GM19238 (cell line): ENCODE data around the gene GFPT2.

Source experiments
- DNase-seq: peaks from one replicate; pipeline ENCODE4 v3.0.0; 2011; ENCODE audit warnings: low spot score; ENCODE audit not compliant: insufficient read length

The GFPT2 gene

DNA sequence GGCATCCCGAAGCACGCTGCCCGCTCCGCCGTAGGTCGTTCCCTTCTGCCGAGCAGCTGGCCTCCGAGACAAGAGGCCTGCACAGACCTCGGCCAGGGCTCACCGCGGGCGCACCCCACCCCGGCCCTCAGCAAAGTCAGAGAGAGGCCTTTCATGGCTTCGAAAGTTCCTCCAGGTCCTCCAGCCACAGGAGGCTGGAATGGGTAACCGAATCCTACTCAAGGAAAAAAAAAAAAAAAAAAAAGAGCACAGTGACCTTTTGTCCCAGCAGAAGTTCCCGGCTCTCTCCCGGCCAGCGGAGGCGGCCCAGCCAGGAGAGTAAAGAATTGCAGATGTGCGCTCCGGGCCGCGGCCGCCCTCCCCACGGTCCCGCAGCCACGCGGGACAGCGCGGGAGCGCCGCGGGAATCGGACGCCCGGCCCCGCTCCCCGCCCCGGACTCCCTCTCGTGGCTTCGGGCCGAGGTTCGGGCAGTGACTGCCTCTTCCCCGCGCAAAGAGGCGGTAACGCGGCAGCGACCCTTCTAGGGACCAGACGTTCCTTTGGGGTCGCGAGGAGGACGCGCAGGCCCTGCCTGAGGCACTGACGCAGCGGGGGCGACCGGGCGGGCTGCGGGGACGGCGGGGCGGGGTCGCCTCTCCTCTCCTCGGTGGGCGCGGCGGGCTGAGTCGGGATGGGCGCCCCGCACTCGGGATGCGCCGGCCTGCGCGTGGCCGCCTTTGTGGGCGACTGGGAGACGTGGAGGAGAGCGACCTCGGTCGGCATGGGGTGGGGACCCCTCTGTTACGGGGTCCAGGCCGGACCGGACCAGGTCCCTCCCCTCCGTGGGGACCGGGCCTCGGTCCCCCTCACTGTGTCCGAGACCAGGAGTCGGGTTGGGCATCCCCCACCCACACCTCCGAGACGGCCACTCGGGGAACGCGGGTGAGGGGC lies 754 bp downstream of the GFPT2 start:
- no peak for DNase-seq

DNA sequence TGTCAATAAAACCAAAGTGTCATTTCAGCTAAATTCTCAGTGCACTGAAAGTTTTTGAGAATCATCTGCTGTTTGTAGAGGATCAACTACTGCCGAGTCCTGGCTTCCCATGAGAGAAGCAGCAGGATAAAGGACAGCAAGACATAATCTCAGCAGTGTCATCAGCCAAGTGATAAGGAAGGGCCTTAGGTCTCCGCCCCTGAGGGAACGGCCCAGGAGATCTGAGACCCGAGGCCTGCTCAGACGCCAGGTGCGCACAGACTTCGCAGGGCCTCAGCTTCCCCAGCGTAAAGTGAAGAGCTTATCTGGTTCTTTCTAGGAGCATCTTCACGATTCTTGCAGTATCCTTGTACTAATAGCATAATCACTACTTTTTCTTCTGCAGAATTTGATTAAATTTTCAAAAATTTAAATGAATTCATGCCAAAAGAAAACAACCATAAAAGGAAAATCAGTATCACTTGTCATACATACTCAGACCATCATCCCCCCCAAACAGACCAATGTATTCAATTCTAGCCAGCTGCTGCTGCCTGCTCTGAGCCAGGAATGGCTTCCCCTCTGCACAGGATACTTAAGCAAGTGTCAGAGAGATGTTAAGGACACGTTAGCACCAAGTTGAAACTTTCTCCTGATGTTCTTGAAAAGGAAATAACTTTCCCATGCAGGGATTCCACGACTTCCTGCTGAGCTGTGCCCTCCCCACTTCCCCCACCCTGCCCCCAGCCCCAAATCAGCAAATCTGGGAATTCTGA lies 2.2 kb downstream of the GFPT2 start:
- no peak for DNase-seq

DNA sequence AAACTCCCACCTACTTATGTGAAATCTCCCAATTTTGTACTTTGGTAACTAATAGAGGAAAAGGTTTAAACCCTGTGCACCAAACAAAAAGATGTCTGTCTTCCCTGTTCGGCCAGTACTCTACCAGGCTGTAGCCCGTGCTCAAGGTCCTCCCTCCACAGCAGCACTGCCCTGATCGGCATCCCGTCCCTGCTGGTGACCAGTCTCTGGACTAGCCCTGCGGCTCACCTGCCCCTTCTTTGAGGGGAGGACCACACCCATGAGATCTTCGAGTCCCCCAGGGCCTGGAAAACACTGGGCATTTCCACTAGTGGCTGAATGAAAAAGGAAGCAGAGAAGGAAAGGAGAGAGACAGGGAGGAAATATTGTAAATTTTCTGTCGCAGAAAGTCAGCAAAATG lies 2.8 kb downstream of the GFPT2 start:
- DNase-seq: no peak

DNA sequence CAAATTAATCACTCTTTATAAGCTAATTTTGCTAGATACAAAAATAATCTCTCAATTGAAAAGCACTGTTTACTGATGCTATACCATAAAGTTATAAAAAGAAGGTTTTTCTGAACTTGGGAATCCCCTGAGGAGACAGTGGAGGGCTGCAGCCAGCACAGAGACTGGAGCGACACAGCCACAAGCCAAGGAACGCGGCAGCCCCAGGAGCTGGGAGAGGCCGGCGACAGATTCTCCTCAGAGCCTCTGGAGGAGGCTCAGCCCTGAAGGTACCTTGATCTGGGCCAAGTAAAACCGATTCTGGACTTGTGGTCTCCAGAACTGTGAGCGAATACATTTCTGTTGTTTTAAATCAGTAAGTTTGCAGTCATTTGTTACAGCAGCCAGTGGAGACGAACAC lies 3.7 kb downstream of the GFPT2 start:
- no peak for DNase-seq

DNA sequence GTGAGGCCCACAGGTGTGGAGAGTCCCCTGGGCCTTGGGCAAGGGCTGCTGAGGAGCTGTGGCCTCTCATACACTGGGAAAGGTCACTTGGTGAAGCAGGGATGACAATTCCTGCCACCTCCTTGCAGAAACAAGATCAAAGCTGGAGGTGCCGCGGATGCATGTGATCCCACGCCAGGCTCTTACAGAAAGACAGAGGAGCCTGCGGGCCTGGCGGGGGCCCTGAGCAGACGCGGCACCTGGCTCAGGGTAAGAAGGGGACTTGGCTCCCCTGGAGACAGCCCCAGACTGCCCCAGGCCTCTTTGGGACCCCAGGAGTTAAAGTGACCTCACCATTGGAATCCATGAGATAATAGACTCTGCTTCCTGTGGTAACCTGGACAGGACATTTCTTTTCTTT lies 4.8 kb downstream of the GFPT2 start:
- DNase-seq: no peak

DNA sequence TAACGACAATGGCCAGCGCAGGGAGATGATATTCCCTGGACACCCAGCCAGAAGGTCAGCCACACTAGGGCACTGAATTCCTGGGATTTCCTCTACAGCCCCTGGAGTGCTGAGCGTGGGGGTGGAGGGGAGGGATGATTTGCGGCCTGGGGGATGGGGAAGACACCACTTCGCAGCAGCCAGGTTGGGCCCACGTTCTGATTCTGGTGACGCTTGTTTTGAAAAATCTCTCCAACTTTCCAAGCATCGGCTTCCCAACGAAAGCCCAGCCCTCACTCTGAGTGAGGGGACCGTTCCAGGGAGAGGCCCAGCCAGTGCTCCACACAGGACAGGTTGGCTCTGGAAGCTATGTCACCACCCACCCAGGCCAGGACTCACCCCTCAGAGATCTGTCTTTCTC lies 5.4 kb downstream of the GFPT2 start:
- no peak for DNase-seq

DNA sequence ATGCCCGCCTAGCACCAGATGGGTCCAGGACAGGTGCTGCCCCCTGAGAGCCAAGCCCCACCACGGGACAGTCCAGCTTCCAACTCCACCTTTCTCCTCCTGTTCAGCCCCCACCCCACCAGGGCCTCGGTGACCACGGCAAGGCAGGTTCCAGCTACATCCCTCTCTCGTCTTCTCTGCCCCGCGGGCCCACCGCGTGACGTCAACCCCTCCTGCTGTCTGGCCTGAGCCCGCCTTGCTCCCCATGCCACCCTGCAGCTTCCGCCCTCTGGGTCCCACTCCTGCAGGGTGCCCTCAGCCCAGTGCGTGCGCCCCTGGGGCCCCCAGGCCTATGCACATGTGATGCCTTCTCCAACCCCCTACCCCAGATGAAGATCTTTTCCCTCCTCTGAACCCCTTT lies 6.8 kb downstream of the GFPT2 start:
- no peak for DNase-seq

DNA sequence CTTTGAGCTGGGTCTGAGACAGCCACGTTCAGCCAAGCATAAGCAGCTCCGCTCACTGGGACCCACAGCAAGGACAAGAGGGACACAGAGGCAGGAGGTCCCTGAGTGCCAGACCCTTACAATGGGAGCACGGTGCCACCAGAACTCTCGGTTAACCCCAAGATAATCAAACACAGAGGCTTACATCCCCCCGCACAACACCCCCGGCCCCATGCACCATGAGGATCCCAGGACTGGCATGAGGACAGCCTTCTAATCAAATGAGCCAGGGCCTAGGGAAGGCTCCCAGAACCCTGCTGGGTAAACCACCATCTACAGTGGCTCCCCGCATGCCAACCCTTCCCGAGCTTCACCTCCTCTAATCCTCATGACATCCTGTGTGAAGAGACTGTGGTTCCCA lies 7.4 kb downstream of the GFPT2 start:
- DNase-seq: no peak

DNA sequence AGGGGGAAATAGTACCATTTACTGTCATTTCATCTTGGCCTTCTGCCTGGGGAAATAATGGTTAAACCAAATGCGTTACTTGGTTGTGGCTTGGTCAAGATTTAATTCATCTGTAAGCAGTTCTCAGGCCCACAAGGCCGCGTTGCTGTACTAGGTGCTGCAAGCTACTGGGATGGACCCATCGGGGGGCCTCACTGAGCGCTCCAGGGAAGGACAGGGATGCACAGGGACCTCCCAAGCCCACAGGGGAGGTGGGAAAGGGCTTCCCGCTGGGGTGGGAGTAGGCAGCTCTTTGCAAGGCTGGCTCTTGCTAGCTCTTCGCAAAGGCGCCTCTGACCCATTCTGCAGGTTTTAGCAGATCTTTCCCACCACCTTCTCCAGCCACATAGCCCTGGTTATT lies 8.0 kb downstream of the GFPT2 start:
- no peak for DNase-seq

DNA sequence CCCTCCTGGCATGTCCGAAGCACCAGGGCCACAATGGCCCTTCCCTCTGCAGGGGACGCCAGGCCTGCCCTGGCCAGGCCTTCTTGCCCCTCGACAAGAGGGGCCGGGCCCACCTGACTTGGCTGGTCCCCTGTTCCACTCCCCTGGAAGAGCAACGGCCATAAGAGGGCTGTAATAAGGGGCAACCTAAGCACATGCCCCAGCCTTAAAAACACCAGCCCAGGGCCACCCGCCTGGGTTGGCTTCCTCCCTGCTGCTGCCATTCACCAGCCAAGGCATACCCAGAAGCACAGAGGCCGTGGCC lies 8.5 kb downstream of the GFPT2 start:
- DNase-seq: no peak

DNA sequence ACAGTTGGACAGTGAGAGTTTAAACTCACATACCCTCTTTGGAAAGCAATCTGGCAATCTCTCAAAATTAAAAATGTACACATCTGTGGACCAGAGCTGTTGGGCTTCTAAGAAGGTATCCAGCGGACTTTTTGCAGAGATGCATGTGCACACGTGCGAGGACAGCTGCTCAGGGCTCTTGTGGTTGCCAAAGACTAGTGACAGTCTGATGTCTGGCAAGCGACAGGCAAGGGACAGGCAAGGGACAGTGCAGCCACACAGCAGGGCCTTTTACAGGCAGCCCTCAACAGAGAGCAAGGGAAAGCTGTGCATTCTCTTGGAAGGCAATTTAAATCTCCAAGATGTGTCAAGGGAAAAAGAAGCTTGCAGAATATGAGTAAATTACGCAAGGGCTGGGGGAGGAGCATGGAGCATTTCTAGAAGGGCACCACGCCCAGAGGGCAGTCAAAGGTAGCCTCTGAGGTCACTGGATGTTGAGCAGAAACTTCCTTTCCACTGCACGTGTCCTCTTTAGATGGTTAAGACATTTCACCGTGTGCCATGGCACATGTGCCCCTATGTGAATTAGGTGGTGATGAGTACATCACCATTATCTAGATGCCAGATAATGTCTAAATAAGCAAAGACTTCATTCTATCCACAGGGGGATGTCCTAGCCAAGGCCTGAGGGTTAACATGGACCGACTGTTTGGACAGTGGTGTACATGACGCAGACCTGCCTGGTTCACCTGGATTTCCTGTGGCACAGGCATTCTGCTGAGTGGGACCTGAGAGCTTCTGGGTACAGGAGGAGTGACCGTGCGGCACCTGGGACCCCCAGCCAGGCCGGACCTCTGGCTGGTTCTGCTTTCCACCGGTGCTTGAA lies 9.1 kb downstream of the GFPT2 start:
- no peak for DNase-seq

DNA sequence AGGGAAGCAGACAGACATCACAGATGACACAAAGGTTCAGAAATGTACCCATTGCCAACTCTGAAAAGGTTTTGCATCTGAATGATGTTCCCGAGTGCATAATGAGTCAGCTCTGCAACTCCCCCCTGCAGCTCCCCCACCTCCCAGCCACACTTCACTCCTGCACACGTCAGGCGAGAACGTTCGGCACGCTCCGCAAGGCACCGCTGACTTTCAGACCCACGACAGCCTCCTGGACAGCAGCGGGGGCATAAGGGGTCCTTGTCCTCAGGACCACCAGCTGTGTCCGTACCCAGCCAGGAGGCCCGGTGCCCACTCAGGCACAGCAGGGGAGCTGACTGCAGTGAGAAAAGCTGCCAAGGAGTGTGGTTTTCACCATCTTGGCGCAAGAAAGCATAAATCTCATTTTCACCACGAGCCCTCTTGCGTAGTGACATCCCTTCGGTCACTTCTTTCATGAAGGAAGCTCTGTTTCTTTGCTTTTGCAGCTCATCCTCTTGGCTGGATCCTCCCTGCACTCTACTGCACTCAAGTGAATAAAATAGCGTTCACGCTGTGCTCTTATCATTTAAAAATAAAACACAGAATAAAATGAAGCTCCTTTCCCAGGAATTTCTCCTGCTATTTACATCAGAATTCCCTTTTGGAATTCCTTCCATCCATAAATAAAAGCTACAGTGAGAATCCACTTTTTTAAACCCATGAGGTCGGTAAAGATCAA lies 9.9 kb downstream of the GFPT2 start:
- DNase-seq: no peak

DNA sequence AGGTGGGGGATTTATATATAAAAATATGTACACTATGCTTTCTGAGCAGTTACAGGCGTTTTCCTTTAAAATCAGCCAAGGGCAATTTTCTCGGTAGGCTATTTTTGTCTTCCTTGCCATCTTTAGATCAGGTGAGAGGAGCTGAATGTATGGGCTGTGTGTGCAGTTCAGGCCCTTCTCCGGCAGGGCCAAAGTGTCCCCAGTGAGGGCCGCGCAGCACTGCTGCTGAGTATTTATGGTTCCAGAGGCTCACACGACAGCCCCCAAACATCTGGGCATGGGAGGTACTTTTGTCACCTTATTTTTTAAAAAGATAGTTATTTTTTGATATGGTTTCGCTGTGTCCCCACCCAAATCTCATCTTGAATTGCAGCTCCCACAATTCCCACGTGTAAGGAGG lies 11.5 kb downstream of the GFPT2 start:
- DNase-seq: no peak

DNA sequence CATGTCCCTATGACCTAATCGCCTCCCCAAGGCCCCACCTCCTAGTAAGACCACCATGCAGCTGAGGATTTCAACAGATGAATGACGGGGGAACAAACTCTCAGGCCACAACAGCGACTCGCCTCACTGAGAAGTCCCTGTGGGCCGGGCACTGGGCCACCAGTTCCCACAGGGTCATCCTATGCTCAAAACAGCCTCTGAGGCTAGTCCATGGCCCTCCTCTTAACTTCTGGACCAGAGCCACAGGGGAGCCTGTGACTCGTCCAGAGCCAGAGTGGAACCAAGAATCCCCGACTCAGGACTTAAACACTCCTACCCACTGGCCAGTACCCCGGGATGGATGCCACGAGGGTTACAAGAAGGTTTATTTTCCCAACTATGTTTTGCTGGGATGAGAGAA lies 12.3 kb downstream of the GFPT2 start:
- DNase-seq: no peak

DNA sequence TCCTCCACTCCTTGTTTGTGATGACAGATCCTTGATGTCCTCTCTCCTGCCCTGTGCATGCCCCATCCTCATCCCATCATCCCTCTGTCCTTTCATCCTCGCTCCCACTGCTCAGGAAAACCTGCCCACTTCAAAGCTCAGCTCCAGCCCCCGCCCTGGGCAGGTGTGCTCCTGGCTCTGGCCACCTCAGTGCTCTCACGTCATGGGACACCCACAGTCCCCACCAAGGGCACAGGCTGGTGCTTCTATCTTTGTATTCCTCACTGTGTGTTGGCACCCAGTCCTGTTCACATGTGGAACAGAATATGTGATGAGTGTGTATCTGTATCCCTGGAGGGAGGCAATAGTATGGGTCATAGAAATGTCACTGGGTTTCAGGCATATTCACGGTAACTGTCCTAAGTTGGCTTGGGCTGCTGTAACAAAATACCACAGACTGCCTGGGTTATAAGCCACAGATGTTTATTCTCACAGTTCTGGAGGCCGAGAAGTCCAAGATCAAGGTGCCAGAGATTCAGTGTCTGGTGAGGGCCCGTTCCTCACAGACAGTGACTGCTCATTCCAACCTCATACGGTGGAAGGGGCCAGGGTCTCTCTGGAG lies 13.5 kb downstream of the GFPT2 start:
- no peak for DNase-seq

DNA sequence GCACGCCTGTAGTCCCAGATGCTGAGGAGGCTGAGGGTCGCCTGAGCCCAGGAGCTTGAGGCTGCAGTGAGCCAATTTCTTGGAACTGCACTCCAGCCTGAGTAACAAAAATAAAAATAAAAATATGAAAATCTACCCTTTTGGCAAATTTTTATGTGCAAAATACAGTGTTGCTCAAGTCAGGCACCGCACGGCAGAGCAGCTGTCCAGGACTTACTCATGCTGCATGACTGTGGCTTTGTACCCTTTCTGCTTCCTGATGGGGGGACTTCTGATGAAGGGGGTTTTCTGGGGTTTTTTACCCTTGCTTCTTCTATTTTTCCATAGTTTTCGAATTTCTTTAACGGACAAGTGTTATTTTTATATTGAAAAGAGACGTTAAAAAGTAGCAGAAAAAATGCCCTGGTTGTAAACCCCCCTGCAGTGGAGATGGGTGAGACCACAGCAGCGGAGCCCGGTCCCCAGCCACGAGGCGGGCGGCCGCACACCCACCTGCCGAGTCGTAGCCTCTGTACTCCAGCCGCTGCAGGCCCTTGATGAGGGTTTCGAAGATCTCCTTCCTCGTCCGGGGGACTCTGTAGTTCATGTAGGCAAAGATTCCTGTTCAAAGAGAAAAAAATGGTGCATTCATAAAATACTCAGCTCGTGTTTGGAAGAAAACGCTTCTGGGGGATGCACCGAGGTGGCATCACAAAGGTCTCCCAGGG lies 15.0 kb downstream of the GFPT2 start:
- no peak for DNase-seq

DNA sequence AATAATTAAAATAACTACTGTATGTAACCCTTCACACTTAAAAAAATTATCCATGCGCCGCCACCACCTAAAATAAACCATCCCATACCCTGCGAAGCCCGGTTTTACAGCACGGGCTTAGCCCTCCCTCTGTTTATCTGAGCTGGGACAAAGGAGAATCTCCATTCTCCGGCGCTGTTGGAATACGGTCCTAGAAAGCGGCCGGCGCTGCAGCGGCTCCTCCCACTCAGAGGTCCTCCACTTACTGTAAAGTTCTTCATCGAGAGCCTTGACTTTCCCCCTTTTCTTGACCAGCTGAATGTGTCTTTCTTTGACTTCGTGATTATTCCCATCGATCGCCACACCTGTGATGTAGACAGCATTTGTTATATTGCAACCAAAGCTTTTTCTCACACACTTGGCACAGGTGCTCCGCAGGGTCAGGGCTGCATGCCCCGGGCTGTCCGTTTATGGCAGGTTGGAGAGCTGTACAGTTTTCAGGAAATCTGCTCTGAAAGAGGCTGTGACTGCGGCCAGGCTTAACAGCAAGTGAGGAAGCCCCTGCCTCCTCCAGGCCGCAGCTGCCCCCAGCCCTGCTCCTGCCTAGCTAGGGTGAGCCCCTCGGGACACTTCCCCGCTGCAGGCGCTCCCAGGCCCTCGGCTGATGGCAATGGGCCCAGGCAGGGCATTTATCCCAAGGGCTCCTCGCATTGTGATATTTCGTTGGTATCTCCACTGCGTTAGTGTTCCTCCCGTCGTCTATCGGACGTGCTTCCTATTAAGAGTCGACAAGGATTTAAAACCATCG lies 16.7 kb downstream of the GFPT2 start:
- no peak for DNase-seq

DNA sequence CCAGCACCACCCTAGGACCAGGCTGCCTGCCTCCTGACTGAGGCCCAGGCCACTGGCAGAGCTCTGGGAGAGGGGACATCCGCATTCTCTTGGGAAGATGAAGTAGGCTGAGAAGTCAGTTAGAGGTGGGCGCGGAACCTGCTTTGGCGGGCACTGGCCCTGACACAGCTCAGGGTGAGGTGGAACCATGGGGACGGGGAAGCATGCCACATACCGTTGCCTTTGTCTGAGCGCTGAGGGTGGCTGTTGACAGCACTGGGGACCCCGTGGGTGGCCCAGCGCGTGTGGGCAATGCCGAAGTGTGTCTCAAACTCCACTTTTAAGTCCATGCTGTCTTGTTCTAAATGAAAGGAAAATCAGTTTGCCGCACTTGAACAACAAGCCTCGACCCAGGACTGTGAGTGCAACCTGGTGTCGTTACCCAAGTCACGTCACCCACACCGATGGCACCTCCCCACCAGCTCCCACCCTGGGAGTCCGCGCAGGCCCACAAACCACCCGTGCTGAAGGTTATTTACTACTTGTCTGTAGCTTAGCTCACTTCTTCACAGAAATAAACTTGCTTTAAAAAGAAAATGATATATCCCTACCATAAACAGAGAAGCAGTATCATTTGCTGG lies 17.4 kb downstream of the GFPT2 start:
- no peak for DNase-seq
